CD14-positive monocyte (primary cell): Measurements from ENCODE around the gene CSNK2A2. TPM values are rescaled to one million over a fixed set of nuclear protein-coding genes. Genes with fewer than 3 reads are reported as not detected.
A peak's percentile ranks its signal among the peaks of the same experiment; 100 is the strongest.

Source experiments
- DNase-seq, 3 donors: peaks; one replicate each; pipeline ENCODE4 v3.0.0-alpha.2; 2011 to 2022
- H2AFZ ChIP-seq: 2 replicates; pipeline ENCODE4 v1.6.0; 2012; ENCODE audit warnings: mild to moderate bottlenecking, low read depth, low read length, inconsistent platforms; ENCODE audit not compliant: insufficient read depth, poor library complexity, severe bottlenecking
- H3K27ac ChIP-seq, 2 donors: 1 replicate in 1 of 2; 2 replicates in 1 of 2; pipeline ENCODE4 v1.5.1; 2012 to 2013; ENCODE audit warnings: low read length in 2 of 2, control low read depth in 1 of 2, inconsistent platforms in 1 of 2, low read depth in 1 of 2, mild to moderate bottlenecking in 1 of 2
- H3K27me3 ChIP-seq, 2 donors: one replicate each; pipeline versions ENCODE4 v1.6.0 to v1.6.1; 2011 to 2013; ENCODE audit warnings: low read length in 2 of 2; ENCODE audit not compliant: control insufficient read depth in 2 of 2, insufficient read depth in 2 of 2
- H3K36me3 ChIP-seq, 2 donors: replicated peaks in 1 of 2; 1 replicate in 1 of 2; 2 replicates in 1 of 2; pipeline versions ENCODE4 v1.5.1 to v1.6.1; 2012 to 2013; ENCODE audit warnings: low read length in 2 of 2, control low read depth in 1 of 2, inconsistent platforms in 1 of 2, mild to moderate bottlenecking in 1 of 2; ENCODE audit not compliant: insufficient read depth in 2 of 2, control insufficient read depth in 1 of 2
- H3K4me1 ChIP-seq, 2 donors: 1 replicate in 1 of 2; 2 replicates in 1 of 2; pipeline versions ENCODE4 v1.5.1 to v1.6.1; 2012 to 2013; ENCODE audit warnings: low read length in 2 of 2, control low read depth in 1 of 2, inconsistent platforms in 1 of 2, mild to moderate bottlenecking in 1 of 2, moderate library complexity in 1 of 2; ENCODE audit not compliant: insufficient read depth in 2 of 2, control insufficient read depth in 1 of 2
- H3K4me2 ChIP-seq: replicated peaks from 2 replicates; pipeline ENCODE3; 2012; ENCODE audit warnings: low read length, moderate library complexity, mild to moderate bottlenecking; ENCODE audit not compliant: poor library complexity, severe bottlenecking; ENCODE audit errors: extremely low read depth
- H3K4me3 ChIP-seq, 3 experiments: fragments of 200-600 bp in 1 of 3; sonication (generic) in 1 of 3; replicated peaks in 1 of 3; 1 replicate in 2 of 3; 2 replicates in 1 of 3; pipeline ENCODE4 v1.5.1; 2011 to 2013; ENCODE audit warnings: low read length in 3 of 3, mild to moderate bottlenecking in 3 of 3, control low read depth in 2 of 3, low read depth in 2 of 3, inconsistent platforms in 1 of 3, moderate library complexity in 1 of 3
- H3K79me2 ChIP-seq: 2 replicates; pipeline ENCODE4 v1.6.0; 2012; ENCODE audit warnings: mild to moderate bottlenecking, control low read depth, inconsistent platforms, low read length, moderate library complexity; ENCODE audit not compliant: insufficient read depth
- H3K9ac ChIP-seq: 2 replicates; pipeline ENCODE4 v1.6.0; 2017; ENCODE audit warnings: low read length, mild to moderate bottlenecking; ENCODE audit not compliant: insufficient read depth, poor library complexity, severe bottlenecking
- H3K9me3 ChIP-seq, 2 donors: replicated peaks in 1 of 2; 1 replicate in 1 of 2; 2 replicates in 1 of 2; pipeline versions ENCODE4 v1.5.1 to v1.6.1; 2012 to 2013; ENCODE audit warnings: low read length in 2 of 2, control low read depth in 1 of 2; ENCODE audit not compliant: control insufficient read depth in 1 of 2, insufficient read depth in 1 of 2
- H4K20me1 ChIP-seq: 2 replicates; pipeline ENCODE4 v1.6.0; 2012; ENCODE audit warnings: mild to moderate bottlenecking, low read length, control low read depth, moderate library complexity; ENCODE audit not compliant: insufficient read depth
- H3K27ac Mint-ChIP-seq, 7 donors: one replicate each; pipeline ENCODE4 v1.8.0; 2020; ENCODE audit warnings: mild to moderate bottlenecking in 7 of 7, mixed read lengths in 7 of 7, moderate library complexity in 6 of 7, inconsistent platforms in 2 of 7
- H3K27me3 Mint-ChIP-seq, 3 donors: one replicate each; pipeline ENCODE4 v1.8.0; 2021 to 2022; ENCODE audit warnings: low read depth in 3 of 3, mild to moderate bottlenecking in 3 of 3, mixed read lengths in 3 of 3, moderate library complexity in 3 of 3, inconsistent platforms in 1 of 3
- H3K36me3 Mint-ChIP-seq, 2 donors: one replicate each; pipeline ENCODE4 v1.8.0; 2020; ENCODE audit warnings: mixed read lengths in 2 of 2, inconsistent platforms in 1 of 2, mild to moderate bottlenecking in 1 of 2
- H3K4me1 Mint-ChIP-seq: one replicate; pipeline ENCODE4 v1.8.0; 2020; ENCODE audit warnings: mild to moderate bottlenecking, mixed read lengths
- H3K4me3 Mint-ChIP-seq, 2 donors: one replicate each; pipeline ENCODE4 v1.8.0; 2020; ENCODE audit warnings: mild to moderate bottlenecking in 2 of 2, mixed read lengths in 2 of 2, moderate library complexity in 1 of 2
- H3K9me3 Mint-ChIP-seq, 7 donors: one replicate each; pipeline ENCODE4 v1.8.0; 2020 to 2022; ENCODE audit warnings: mixed read lengths in 7 of 7, mild to moderate bottlenecking in 6 of 7, moderate library complexity in 6 of 7, inconsistent platforms in 2 of 7
- CTCF ChIP-seq: fragments of 200-600 bp; IDR thresholded peaks from one replicate; pipeline ENCODE4 v1.8.0; 2022; ENCODE audit warnings: antibody characterized with exemption, mild to moderate bottlenecking
- WGBS: methylation state at CpG from one replicate; pipeline ENCODE4 v1.1.5; 2013; ENCODE audit warnings: missing lambda C conversion rate; ENCODE audit not compliant: insufficient coverage; 5-methylcytosine and 5-hydroxymethylcytosine counted together
- intact Hi-C, 2 donors: fragments of 100-400 bp; cut with micrococcal nuclease; formaldehyde crosslinking; loops; one replicate each; pipeline versions ENCODE4 v1.15.0 to v1.15.1; 2023
- polyA minus RNA-seq: library from RNA; depleted of rRNA, polyadenylated mRNA; stranded (reverse); fragments of >200 nt; gene quantifications from 2 replicates; pipeline ENCODE4 v1.2.3, GENCODE V29; 2012
- polyA plus RNA-seq, 3 donors: library from polyadenylated mRNA; depleted of rRNA in 1 of 3; unstranded in 2 of 3; stranded (reverse) in 1 of 3; fragments of 300-500 nt in 2 of 3; fragments of >200 nt in 1 of 3; fragmentation: Illumina TruSeq in 2 of 3; gene quantifications; 1 replicate in 2 of 3; 2 replicates in 1 of 3; pipeline ENCODE4 v1.2.3, GENCODE V29; 2012 to 2021
- total RNA-seq, 12 experiments: library from RNA in 1 of 12; stranded (reverse) in 1 of 12; fragments of 120-200 nt in 1 of 12; gene quantifications; one replicate each; pipeline ENCODE4 v1.2.4 and lab custom pipeline; 2013 to 2026; ENCODE audit warnings: mixed read lengths in 6 of 12, inconsistent platforms in 1 of 12

Gene CSNK2A2
- total RNA-seq (2013): 11.9 TPM
- polyA plus RNA-seq (10 to 100 TPM in 1 of 3 donors, 1 to 10 TPM in 2; 1.6 to 24.7 (median 9.2) TPM), polyA minus RNA-seq (6.8 TPM in 2 replicates), total RNA-seq (lab: John Stamatoyannopoulos, UW) (33.6 to 137 (median 58.5) reads per million in 11 experiments)

- Mint-ChIP-seq H3K4me1 (peaks cover 28% of the 10 kb centered on the region), H3K4me3 (peak within 1 kb of the TSS; percentile 92 to 94), H3K27ac (peak within 1 kb of the TSS; percentile 14 to 78 (median 53)), H3K36me3 (peaks cover 27 to 29% of the 10 kb centered on the region in 2 donors), H3K9me3 (peaks cover 0 to 3% (median 0%) of the 10 kb centered on the region in 7 donors), H3K27me3 (peaks cover 8 to 27% (median 14%) of the 10 kb centered on the region in 3 donors)
- H3K27ac ChIP-seq: peak within 1 kb of the TSS in 1 of 2 donors; percentile 15
- no peaks in the 10 kb centered on the region for H3K27me3 ChIP-seq
- TF ChIP-seq CTCF: no peak
- H3K4me3 ChIP-seq: peak within 1 kb of the TSS; percentile 51 to 76 (median 66)
- peak within 1 kb of the TSS; percentile 75 for H2AFZ ChIP-seq
- DNase-seq: peak; percentile 36 to 65 (median 57)
- peak within 1 kb of the TSS; percentile 68 for H3K9ac ChIP-seq
- 4% methylated on average over 44 of the region's 52 CpGs for WGBS
- peak within 1 kb of the TSS; percentile 87 for H3K4me2 ChIP-seq
- peaks cover 23% of the 10 kb centered on the region for H4K20me1 ChIP-seq
- H3K79me2 ChIP-seq: peaks cover 22% of the 10 kb centered on the region
- H3K36me3 ChIP-seq: peaks cover 27 to 32% of the 10 kb centered on the region in 2 donors
- no peaks in the 10 kb centered on the region for H3K9me3 ChIP-seq
- intact Hi-C loops: no loop called here
- peaks cover 12 to 16% of the 10 kb centered on the region in 2 donors for H3K4me1 ChIP-seq
Measured at GRCh38 chr16:58198022-58198683, at the start of gene CSNK2A2. Gene CSNK2A2 (minus strand): TSS chr16:58198106. CDS start chr16:58197736, 370 bp downstream.

- Mint-ChIP-seq H3K9me3 (peaks cover 0 to 2% (median 0%) of the 10 kb centered on the region in 7 donors), H3K27ac (no peak overlapping the region), H3K36me3 (no peaks in the 10 kb centered on the region), H3K4me3 (no peak overlapping the region), H3K4me1 (no peaks in the 10 kb centered on the region), H3K27me3 (peaks cover 20 to 34% (median 21%) of the 10 kb centered on the region in 3 donors)
- Histone ChIP-seq H3K9ac (no peak overlapping the region), H3K9me3 (no peaks in the 10 kb centered on the region), H4K20me1 (no peaks in the 10 kb centered on the region), H3K36me3 (no peaks in the 10 kb centered on the region), H2AFZ (no peak overlapping the region), H3K79me2 (no peaks in the 10 kb centered on the region), H3K27me3 (peaks cover under 1 to 2% of the 10 kb centered on the region in 2 donors), H3K4me1 (no peaks in the 10 kb centered on the region), H3K27ac (no peak overlapping the region), H3K4me2 (no peak overlapping the region), H3K4me3 (no peak overlapping the region)
- no peak for DNase-seq
- 67% methylated on average over 3 of the region's 8 CpGs for whole genome bisulfite sequencing
- TF ChIP-seq CTCF: no peak
- intact Hi-C loops: no loop called here
Measured at GRCh38 chr16:58243528-58244004, 45.7 kb upstream of the CSNK2A2 start.
